ENCODE results near the gene SLC41A2. TPM values are rescaled to one million over a fixed set of nuclear protein-coding genes. Genes with fewer than 3 reads are reported as not detected.
"Not testable (repeated sequence)": the region's sequence is repeated elsewhere in the genome, so short reads cannot be mapped to it uniquely, and the experiment has no call there.

SLC41A2 gene
- polyA plus RNA-seq (2012; ENCODE audit: missing spikeins), result 16.5 TPM

- no peak for TF ChIP-seq TAF1 (IDR thresholded peaks at IDR 0.05; ENCODE audit: borderline replicate concordance, low read depth, low read length)
- no peak; the same call in none of the 2 replicates for TF ChIP-seq POLR2AphosphoS5 (IDR thresholded peaks at IDR 0.05; ENCODE audit: low read depth, low read length)
- peak; percentile 69; the same call in 1 of the 2 replicates for TF ChIP-seq POLR2A (IDR thresholded peaks at IDR 0.05; ENCODE audit: low read depth, low read length)
- FAIRE-seq (peak; percentile 93), DNase-seq (ENCODE audit: insufficient read length) (peak; percentile 77)
Measured at GRCh38 chr12:104958001-104958804, at the start of gene SLC41A2. SLC41A2 (minus strand) TSS chr12:104958290; CDS start chr12:104928527, 29,763 bp downstream.

GRCh38 chr12:105001476-105001875 is 43.4 kb upstream of the SLC41A2 start:
- FAIRE-seq (no peak), DNase-seq (ENCODE audit: insufficient read length) (no peak)
- TF ChIP-seq TAF1 (IDR thresholded peaks at IDR 0.05; ENCODE audit: borderline replicate concordance, low read depth, low read length) (no peak), POLR2AphosphoS5 (IDR thresholded peaks at IDR 0.05; ENCODE audit: low read depth, low read length) (no peak), POLR2A (IDR thresholded peaks at IDR 0.05; ENCODE audit: low read depth, low read length) (no peak)

- no peak for FAIRE-seq
Measured at GRCh38 chr12:104999347-104999685, 41.2 kb upstream of the SLC41A2 start.

GRCh38 chr12:104998423-104999346 is 40.6 kb upstream of the SLC41A2 start:
- FAIRE-seq (no peak), DNase-seq (ENCODE audit: insufficient read length) (no peak)

More at GRCh38 chr12:104999347-104999685, 41.2 kb upstream of the SLC41A2 start:
- TF ChIP-seq POLR2AphosphoS5 (IDR thresholded peaks at IDR 0.05; ENCODE audit: low read depth, low read length) (no peak), TAF1 (IDR thresholded peaks at IDR 0.05; ENCODE audit: borderline replicate concordance, low read depth, low read length) (no peak), POLR2A (IDR thresholded peaks at IDR 0.05; ENCODE audit: low read depth, low read length) (no peak)
- no peak for DNase-seq (ENCODE audit: insufficient read length)

GRCh38 chr12:104997541-104997940 is 39.5 kb upstream of the SLC41A2 start:
- no peak for FAIRE-seq
- no peak for DNase-seq (ENCODE audit: insufficient read length)
- no peak for TF ChIP-seq POLR2AphosphoS5 (IDR thresholded peaks at IDR 0.05; ENCODE audit: low read depth, low read length)
- no peak for TF ChIP-seq TAF1 (IDR thresholded peaks at IDR 0.05; ENCODE audit: borderline replicate concordance, low read depth, low read length)
- TF ChIP-seq POLR2A (IDR thresholded peaks at IDR 0.05; ENCODE audit: low read depth, low read length), result no peak

More at GRCh38 chr12:104998423-104999346, 40.6 kb upstream of the SLC41A2 start:
- TF ChIP-seq POLR2A (IDR thresholded peaks at IDR 0.05; ENCODE audit: low read depth, low read length), result no peak
- no peak for TF ChIP-seq TAF1 (IDR thresholded peaks at IDR 0.05; ENCODE audit: borderline replicate concordance, low read depth, low read length)
- no peak for TF ChIP-seq POLR2AphosphoS5 (IDR thresholded peaks at IDR 0.05; ENCODE audit: low read depth, low read length)

GRCh38 chr12:104994336-104994735 is 36.2 kb upstream of the SLC41A2 start:
- DNase-seq (ENCODE audit: insufficient read length) (no peak), FAIRE-seq (no peak)
- TF ChIP-seq POLR2A (IDR thresholded peaks at IDR 0.05; ENCODE audit: low read depth, low read length) (no peak), TAF1 (IDR thresholded peaks at IDR 0.05; ENCODE audit: borderline replicate concordance, low read depth, low read length) (no peak), POLR2AphosphoS5 (IDR thresholded peaks at IDR 0.05; ENCODE audit: low read depth, low read length) (no peak)

GRCh38 chr12:104991565-104992128 is 33.6 kb upstream of the SLC41A2 start:
- FAIRE-seq (peak; percentile 36), DNase-seq (ENCODE audit: insufficient read length) (no peak)
- no peak for TF ChIP-seq POLR2A (IDR thresholded peaks at IDR 0.05; ENCODE audit: low read depth, low read length)
- no peak for TF ChIP-seq TAF1 (IDR thresholded peaks at IDR 0.05; ENCODE audit: borderline replicate concordance, low read depth, low read length)
- no peak for TF ChIP-seq POLR2AphosphoS5 (IDR thresholded peaks at IDR 0.05; ENCODE audit: low read depth, low read length)

GRCh38 chr12:104990950-104991349 is 32.9 kb upstream of the SLC41A2 start:
- FAIRE-seq (no peak), DNase-seq (ENCODE audit: insufficient read length) (no peak)
- TF ChIP-seq POLR2A (IDR thresholded peaks at IDR 0.05; ENCODE audit: low read depth, low read length) (no peak), POLR2AphosphoS5 (IDR thresholded peaks at IDR 0.05; ENCODE audit: low read depth, low read length) (no peak), TAF1 (IDR thresholded peaks at IDR 0.05; ENCODE audit: borderline replicate concordance, low read depth, low read length) (no peak)

- TF ChIP-seq POLR2AphosphoS5 (IDR thresholded peaks at IDR 0.05; ENCODE audit: low read depth, low read length) (peak; percentile 89), POLR2A (IDR thresholded peaks at IDR 0.05; ENCODE audit: low read depth, low read length) (peak; percentile 94), TAF1 (IDR thresholded peaks at IDR 0.05; ENCODE audit: borderline replicate concordance, low read depth, low read length) (peak; percentile 52; the same call in 1 of the 2 replicates)
- FAIRE-seq (peak; percentile 95), DNase-seq (ENCODE audit: insufficient read length) (peak; percentile 76)
Measured at GRCh38 chr12:104986022-104986941, 28.2 kb upstream of the SLC41A2 start, which contains the start of gene NOPCHAP1. NOPCHAP1 (plus strand) TSS chr12:104986316; CDS start chr12:104986353, 37 bp downstream.

GRCh38 chr12:104985206-104985605 is 27.1 kb upstream of the SLC41A2 start:
- no peak for TF ChIP-seq TAF1 (IDR thresholded peaks at IDR 0.05; ENCODE audit: borderline replicate concordance, low read depth, low read length)
- no peak for TF ChIP-seq POLR2AphosphoS5 (IDR thresholded peaks at IDR 0.05; ENCODE audit: low read depth, low read length)
- TF ChIP-seq POLR2A (IDR thresholded peaks at IDR 0.05; ENCODE audit: low read depth, low read length), result no peak
- FAIRE-seq, result peak; percentile 86

GRCh38 chr12:104977688-104978087 is 19.6 kb upstream of the SLC41A2 start:
- FAIRE-seq; DNase-seq (ENCODE audit: insufficient read length): not testable (repeated sequence)

More at GRCh38 chr12:104985206-104985605, 27.1 kb upstream of the SLC41A2 start:
- no peak for DNase-seq (ENCODE audit: insufficient read length)

Data from GM12892 (cell line).